Measurements from ENCODE around the gene LRFN2.

DNA sequence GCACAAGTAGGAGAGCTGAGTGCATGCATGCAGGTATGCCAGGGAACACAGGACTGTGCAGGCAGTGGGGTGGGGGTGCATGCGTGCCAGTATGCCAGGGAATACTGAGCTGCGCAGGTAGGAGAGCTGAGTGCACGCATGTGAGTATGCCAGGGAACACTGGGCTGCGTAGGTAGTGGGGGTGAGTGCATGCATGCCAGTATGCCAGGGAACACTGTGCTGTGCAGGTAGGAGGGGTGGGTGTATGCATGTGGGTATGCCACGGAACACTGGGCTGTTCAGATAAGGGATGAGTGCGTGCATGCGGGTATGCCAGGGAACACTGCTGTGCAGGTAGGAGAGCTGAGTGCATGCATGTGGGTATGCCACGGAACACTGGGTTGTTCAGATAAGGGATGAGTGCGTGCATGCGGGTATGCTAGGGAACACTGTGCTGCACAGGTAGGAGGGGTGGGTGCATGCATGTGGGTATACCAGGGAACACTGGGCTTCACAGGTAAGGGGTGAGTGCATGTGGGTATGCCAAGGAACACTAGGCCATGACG lies 77.4 kb downstream of the LRFN2 start:
- TF ChIP-seq, protein P1, sequence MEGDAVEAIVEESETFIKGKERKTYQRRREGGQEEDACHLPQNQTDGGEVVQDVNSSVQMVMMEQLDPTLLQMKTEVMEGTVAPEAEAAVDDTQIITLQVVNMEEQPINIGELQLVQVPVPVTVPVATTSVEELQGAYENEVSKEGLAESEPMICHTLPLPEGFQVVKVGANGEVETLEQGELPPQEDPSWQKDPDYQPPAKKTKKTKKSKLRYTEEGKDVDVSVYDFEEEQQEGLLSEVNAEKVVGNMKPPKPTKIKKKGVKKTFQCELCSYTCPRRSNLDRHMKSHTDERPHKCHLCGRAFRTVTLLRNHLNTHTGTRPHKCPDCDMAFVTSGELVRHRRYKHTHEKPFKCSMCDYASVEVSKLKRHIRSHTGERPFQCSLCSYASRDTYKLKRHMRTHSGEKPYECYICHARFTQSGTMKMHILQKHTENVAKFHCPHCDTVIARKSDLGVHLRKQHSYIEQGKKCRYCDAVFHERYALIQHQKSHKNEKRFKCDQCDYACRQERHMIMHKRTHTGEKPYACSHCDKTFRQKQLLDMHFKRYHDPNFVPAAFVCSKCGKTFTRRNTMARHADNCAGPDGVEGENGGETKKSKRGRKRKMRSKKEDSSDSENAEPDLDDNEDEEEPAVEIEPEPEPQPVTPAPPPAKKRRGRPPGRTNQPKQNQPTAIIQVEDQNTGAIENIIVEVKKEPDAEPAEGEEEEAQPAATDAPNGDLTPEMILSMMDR (IDR thresholded peaks at IDR 0.05; ENCODE audit: insufficient read depth, low read depth, low read length): no peak
- TF ChIP-seq EZH2 (IDR thresholded peaks at IDR 0.05; ENCODE audit: insufficient read depth, low read length): no peak

All from astrocyte (in vitro differentiated cells and primary cell).